RPMI7951 (cell line): ENCODE results near the gene ANO9. TPM values are rescaled to one million over a fixed set of nuclear protein-coding genes. Genes with fewer than 3 reads are reported as not detected.

Source experiments
- DNase-seq: peaks from one replicate; pipeline ENCODE4 v3.0.0-alpha.2; 2012; ENCODE audit warnings: low read depth
- total RNA-seq: library from RNA; depleted of rRNA; stranded (reverse); fragments of >200 nt; shearing (Covaris generic); gene quantifications from 2 replicates; pipeline ENCODE4 v1.2.3, GENCODE V29; 2014; rRNA removed

The ANO9 gene, protein sequence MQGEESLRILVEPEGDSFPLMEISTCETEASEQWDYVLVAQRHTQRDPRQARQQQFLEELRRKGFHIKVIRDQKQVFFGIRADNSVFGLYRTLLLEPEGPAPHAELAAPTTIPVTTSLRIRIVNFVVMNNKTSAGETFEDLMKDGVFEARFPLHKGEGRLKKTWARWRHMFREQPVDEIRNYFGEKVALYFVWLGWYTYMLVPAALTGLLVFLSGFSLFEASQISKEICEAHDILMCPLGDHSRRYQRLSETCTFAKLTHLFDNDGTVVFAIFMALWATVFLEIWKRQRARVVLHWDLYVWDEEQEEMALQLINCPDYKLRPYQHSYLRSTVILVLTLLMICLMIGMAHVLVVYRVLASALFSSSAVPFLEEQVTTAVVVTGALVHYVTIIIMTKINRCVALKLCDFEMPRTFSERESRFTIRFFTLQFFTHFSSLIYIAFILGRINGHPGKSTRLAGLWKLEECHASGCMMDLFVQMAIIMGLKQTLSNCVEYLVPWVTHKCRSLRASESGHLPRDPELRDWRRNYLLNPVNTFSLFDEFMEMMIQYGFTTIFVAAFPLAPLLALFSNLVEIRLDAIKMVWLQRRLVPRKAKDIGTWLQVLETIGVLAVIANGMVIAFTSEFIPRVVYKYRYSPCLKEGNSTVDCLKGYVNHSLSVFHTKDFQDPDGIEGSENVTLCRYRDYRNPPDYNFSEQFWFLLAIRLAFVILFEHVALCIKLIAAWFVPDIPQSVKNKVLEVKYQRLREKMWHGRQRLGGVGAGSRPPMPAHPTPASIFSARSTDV
- not detected in 2 replicates for total RNA-seq

GRCh38 chr11:441418-442274 lies at the start of gene ANO9:
ANO9 (minus strand) TSS chr11:442011; CDS start chr11:441926, 85 bp downstream.
- DNase-seq: no peak

DNA sequence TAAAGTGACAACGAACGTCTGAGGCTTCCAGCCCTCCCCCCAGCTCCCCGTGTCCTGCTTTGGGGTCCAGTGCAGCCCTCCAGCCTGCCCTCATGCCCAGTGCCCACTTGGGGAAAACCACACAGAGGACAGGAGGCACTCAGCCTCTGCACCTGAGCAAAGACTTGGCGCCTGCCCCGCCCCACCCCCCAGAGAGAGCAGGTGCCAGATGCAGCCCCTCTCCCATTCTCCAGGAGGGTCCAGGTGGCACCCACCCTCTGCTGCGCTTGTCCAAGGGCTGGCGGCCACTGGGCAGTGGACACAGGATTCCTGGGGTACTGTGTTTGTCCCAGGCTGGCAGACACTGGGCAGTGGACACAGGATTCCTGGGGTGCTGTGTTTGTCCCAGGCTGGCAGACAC lies 49.5 kb upstream of the ANO9 start:
- DNase-seq: no peak

GRCh38 chr11:490930-491260 lies 49.1 kb upstream of the ANO9 start:
- no peak for DNase-seq

- DNase-seq: no peak
These were observed 48.5 kb upstream of the ANO9 start for GRCh38 chr11:490186-490929.

GRCh38 chr11:489610-490185 lies 47.9 kb upstream of the ANO9 start:
- no peak for DNase-seq

DNA sequence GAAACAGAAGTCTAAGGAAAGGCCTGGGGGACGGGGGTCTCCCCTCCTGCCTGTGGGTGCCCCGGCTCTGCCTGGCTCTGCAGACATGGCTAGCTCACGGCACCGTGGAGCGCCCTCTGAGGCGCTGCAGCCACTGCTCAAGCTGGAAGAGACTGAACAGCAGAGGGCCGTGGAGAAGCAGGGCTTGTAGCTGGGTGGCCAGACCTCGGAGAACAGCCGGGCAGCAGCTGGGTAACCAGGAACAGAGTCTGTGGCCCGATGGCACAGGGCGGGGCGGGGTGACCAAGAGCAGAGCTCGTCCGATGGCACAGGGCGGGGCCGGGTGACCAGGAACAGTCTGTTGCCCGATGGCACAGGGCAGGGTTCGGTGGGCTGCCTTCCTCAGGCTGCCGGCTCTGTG lies 47.2 kb upstream of the ANO9 start:
- no peak for DNase-seq

- no peak for DNase-seq
These were observed 46.8 kb upstream of the ANO9 start for GRCh38 chr11:488579-488978.

DNA sequence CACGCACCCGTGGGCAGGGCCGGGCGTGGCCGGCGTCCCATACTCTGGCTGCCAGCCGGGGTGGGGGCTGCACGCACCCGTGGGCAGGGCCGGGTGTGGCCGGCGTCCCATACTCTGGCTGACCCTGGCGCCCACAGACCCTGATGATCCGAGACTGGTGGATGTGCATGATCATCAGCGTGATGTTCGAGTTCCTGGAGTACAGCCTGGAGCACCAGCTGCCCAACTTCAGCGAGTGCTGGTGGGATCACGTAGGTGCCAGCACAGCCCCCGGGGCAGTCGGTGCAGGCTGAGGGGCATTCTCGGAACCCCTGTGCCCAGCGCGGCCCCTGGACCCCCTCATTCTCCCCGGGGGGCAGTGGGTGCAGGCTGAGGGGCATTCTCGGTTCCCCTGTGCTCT lies 46.3 kb upstream of the ANO9 start:
- no peak for DNase-seq

- no peak for DNase-seq
These were observed 45.8 kb upstream of the ANO9 start for GRCh38 chr11:487571-488021.

GRCh38 chr11:486189-486588 lies 44.4 kb upstream of the ANO9 start:
- no peak for DNase-seq

GRCh38 chr11:484616-485015 lies 42.8 kb upstream of the ANO9 start:
- DNase-seq: no peak

- DNase-seq: no peak
These were observed 37.5 kb upstream of the ANO9 start for GRCh38 chr11:479311-479710.

GRCh38 chr11:477052-477715 lies 35.4 kb upstream of the ANO9 start:
- DNase-seq: no peak

- no peak for DNase-seq
These were observed 34.6 kb upstream of the ANO9 start for GRCh38 chr11:476416-476815.

DNA sequence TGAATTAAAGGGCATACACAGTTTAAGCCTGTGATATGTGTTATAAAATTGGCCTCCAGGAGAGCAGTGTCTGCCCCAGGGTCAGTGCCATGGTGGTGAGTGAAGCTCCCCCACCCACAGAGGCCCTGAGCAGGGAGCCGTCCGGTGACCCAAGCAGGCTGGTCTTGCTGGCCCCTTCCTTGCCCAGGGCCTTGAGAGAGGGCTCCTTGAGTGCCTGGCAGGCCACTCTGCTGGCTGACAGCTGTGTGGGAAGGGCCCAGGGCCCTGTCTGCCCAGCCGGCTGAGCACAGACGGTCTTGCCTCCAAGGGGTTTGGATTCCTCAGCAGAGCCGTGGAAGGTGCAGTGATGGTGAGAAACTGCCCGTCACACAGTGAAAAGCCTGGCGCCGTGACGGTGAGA lies 34.1 kb upstream of the ANO9 start:
- no peak for DNase-seq

GRCh38 chr11:474914-475506 lies 33.2 kb upstream of the ANO9 start:
- no peak for DNase-seq

- DNase-seq: no peak
These were observed 32.4 kb upstream of the ANO9 start for GRCh38 chr11:473962-474785.

DNA sequence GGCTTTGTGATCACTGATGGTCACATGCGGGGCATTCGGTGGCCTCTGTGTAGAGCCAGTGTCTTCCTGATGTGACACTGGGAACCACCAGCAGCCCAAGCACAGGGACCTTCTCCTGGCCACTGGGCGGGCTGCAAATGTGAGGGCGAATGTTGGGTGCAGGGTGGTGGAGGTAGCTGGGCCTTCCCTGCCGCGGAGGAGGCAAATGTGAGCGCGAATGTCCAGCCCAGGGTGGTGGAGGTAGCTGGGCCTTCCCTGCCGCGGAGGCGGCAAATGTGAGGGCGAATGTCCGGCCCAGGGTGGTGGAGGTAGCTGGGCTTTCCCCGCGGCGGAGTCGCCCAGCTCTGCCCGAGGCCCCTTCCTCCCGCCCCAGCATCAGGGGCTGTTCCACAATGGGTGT lies 31.6 kb upstream of the ANO9 start:
- DNase-seq: no peak

GRCh38 chr11:472816-473215 lies 31.0 kb upstream of the ANO9 start:
- no peak for DNase-seq
